HG03521 (cell line): Measurements from ENCODE around the gene TDRD9.
"Not testable (repeated sequence)": the region's sequence is repeated elsewhere in the genome, so short reads cannot be mapped to it uniquely, and the experiment has no call there.

Source experiments
- ATAC-seq: cut with Tn5 transposase; IDR thresholded peaks from one replicate; pipeline ENCODE4 v1.9.1; 2021; ENCODE audit warnings: mild to moderate bottlenecking, moderate library complexity; ENCODE audit not compliant: unreplicated experiment

The TDRD9 gene, protein sequence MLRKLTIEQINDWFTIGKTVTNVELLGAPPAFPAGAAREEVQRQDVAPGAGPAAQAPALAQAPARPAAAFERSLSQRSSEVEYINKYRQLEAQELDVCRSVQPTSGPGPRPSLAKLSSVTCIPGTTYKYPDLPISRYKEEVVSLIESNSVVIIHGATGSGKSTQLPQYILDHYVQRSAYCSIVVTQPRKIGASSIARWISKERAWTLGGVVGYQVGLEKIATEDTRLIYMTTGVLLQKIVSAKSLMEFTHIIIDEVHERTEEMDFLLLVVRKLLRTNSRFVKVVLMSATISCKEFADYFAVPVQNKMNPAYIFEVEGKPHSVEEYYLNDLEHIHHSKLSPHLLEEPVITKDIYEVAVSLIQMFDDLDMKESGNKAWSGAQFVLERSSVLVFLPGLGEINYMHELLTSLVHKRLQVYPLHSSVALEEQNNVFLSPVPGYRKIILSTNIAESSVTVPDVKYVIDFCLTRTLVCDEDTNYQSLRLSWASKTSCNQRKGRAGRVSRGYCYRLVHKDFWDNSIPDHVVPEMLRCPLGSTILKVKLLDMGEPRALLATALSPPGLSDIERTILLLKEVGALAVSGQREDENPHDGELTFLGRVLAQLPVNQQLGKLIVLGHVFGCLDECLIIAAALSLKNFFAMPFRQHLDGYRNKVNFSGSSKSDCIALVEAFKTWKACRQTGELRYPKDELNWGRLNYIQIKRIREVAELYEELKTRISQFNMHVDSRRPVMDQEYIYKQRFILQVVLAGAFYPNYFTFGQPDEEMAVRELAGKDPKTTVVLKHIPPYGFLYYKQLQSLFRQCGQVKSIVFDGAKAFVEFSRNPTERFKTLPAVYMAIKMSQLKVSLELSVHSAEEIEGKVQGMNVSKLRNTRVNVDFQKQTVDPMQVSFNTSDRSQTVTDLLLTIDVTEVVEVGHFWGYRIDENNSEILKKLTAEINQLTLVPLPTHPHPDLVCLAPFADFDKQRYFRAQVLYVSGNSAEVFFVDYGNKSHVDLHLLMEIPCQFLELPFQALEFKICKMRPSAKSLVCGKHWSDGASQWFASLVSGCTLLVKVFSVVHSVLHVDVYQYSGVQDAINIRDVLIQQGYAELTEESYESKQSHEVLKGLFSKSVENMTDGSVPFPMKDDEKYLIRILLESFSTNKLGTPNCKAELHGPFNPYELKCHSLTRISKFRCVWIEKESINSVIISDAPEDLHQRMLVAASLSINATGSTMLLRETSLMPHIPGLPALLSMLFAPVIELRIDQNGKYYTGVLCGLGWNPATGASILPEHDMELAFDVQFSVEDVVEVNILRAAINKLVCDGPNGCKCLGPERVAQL (N-terminal part only)

DNA sequence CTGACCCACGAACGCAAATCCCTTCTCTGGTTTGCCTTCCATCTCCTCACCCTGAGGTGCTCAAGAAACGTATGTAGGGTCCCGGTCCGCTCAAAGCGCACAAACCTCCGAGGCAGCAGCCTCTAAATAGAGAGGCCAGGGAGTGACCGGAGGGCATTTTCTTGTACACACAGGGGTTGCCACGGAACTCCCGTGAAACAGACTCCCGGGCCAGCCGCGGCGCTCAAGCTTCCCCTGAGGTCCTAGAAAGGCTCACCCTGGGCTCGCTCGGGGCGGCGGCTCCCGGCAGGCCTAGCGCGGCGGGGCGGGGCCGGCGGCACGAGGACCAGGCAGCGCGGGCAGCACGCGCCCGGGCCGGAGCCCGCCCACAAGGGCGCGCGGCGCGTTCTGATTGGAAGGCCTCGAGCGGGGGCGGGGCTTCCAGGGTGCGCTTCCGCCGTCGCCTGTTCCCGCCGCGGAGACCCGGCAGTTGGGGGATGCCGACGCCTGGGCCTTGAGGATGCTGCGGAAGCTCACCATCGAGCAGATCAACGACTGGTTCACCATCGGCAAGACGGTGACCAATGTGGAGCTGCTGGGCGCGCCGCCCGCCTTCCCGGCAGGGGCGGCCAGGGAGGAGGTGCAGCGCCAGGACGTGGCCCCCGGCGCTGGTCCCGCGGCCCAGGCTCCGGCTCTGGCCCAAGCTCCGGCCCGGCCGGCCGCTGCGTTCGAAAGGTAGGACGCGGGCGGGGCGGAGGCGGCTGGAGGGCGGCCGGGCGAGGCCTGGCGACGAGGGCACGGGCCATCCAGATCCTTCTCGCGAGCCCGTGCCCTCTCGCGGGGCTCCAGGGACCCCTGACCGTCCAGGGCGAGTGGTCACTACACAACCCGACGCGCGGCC, at the start of gene TDRD9:
Gene TDRD9 (plus strand): TSS at position 446 of the 880 bp plus-strand sequence. CDS start 54 bp downstream, at position 500.
- no peak for ATAC-seq

DNA sequence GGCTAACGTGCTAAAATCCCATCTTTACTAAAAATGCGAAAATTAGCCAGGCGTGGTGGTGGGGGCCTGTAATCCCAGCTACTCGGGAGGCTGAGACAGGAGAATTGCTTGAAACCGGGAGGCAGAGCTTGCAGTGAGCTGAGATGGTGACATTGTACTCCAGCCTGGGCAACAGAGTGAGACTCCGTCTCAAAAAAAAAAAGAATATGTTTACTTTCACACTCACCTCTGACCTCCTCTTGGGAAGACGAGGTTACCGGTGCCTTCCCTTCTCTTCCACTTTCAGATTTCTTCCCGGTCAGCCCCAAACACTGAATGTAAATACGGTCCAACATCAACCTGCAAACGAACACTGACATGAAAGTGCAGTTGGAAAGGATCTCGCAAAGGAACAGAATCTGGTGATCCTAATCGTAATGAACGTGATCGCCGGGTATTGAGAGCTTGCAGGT, 49.1 kb upstream of the TDRD9 start:
- ATAC-seq, result no peak

DNA sequence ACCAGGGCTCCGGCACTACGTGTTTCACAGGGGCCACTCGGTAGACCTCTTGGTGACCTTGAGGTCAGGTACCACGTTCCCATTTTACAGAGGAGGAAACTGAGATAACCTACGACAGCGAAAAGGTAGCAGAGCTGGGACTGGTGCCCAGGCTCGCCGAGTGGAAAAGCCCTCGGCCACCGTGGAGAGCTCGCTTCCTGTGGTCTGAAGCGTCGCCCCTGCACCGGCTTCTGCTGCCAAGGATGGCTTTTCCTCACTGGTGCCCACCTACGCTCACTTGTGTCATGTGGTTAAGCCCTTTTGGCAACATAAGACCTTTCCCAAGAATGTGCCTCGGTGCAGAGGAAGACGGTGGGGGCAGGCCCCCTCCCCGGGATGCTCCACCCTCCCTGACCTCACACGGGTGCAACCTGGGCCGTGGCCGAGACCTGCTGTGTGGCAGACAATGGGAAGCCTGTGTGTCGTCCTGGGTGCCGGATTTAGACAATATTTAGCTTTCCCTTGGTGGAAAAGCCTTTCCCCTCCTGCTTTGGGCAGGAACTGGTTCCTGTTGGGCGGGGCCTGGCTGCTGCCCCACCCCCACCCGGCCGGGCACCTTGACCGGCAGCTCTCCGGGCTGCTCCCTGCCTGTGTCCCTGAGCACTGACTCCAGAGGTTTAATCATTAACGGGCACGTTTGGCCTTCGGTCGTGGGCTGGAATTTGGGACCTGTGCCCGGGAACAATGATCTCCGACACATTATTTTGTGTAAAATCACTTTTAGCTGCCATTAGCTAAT, 48.5 kb upstream of the TDRD9 start:
- no peak for ATAC-seq

DNA sequence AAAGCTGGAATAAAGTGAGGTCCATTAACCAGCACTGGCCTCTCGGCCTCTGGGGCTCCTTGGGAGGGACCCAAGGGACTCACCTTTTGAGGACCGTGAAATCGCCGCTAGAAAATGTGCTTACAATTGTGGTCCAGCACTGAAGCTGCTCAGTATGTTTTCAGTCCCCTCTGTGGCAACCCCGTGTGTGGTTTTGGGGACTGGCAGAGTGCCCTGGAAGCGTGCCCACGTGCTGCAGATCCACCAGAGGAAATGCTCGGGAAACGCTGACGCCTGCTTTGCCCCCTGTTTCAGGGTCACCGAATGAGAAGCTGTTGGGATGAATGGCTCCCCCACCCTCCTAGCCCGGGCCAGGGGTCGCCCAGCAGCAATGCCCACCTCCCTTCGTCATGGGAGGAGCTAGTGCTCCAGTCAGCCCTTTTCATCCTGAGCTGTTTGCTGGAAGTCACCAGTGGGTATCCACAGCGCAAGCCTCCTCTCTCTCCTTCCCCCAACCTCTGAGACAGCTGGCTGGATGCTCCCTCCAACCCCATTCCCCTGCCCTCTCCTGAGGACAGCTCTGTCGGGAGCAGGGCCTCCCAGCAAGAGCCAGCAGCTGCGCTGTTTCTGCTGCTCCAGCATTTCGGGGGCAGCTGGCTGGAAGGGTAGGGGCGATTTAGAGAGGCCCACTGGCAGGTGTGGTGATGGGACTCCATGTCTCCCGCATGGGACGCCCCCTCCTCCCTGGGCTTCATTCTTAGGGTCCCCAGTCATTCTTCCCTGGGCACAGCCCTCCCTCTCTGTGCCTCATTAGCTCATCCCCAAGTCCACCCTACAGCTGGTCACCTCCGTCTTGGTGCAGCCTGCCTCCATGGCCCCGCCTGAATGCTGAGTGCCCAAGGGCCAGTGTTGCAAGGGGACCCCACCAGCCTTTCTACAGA, 47.6 kb upstream of the TDRD9 start:
- no peak for ATAC-seq

DNA sequence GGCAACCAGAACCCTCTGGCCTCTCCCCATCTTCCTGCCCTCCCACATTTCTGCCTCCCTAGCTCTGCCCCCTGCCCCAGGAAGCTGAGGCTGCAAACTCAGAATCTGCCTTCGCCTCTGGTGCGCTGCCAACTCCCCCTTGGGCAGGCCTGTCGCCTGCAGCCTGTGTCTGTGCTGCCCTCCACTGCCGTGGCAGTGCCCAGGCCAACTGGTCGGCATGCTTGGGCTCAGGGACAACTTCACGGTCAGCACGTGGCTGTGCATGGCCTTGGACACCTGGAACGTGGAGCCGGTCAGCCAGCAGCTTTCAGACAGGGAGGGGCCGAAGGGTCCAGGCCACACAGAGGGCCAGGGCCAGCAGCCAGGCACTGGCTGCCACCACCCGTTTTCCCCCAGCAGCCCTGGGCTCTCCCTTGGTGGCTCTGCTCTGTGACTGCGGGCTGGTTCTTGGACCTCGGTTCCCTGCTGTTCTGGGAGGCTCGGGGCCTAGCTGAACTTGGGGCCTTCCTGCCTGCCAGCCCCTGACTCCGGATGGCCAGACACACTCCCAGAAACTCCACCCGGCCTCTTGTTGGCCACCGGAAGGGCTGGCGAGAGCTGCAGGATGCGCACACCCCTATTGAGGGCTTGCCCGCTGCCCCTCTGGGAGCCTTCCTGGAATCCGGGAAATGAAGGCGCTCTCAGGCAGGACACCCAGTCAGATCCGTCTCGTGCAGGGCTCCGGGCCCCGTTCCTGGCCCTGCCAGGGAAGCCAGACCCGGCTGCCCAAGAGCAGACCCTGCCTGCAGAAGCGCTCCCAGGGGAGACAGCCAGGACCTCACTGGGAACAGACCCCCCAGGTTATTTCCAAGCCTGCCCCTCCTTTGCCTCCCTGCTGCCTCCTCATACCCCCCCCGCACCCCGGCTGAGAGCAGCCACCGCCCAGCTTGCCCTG, 46.7 kb upstream of the TDRD9 start:
- no peak for ATAC-seq

DNA sequence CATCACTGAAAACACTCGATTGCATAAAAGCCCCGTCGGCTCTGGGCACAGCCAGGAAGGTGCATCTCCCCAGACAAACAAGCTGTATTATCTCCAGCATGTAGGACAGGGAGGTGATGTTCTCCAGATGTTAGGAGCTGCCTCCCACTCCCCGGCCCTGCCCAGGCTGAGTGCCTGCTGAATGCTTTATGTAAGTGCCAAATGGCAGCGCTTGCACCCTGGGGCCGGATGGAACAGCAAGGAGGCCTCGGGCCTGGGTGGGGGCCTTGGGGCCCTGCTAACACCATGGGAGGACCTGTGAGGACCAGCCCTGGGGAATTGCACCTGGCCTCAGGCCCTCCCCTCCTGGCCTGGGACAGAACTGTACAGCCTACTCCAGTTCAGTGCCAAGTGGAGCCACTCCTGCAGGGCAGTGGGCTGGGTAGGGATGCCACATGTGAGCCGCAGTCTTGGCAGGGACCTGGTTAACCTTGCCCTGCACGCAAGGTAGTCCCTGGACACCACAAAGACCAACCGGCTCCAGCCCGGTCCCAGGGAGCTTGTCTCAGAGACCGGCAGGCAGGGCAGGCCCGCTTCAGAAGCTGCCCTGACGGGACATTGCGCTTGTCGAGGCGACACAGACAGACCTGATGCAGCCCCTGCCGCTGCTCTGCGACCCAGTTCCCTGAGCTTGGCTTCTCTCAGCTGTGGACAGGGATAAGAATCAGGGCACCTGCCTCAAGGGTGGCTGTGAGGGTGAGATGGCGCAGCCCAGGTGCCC, 45.6 kb upstream of the TDRD9 start:
- ATAC-seq, result no peak

DNA sequence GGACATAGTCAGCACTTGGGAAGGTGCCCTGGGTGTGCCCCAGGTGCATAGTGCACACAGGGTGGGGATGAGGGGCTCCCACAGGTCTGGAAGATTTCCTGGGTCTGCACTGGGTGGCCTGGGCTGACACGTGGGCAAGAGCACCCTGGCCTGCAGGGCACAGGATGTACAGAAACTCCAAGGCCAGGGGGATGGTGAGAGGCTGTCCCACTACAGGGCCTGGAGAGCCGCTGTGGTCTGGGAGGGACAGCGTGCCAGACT, 45.1 kb upstream of the TDRD9 start:
- no peak for ATAC-seq

DNA sequence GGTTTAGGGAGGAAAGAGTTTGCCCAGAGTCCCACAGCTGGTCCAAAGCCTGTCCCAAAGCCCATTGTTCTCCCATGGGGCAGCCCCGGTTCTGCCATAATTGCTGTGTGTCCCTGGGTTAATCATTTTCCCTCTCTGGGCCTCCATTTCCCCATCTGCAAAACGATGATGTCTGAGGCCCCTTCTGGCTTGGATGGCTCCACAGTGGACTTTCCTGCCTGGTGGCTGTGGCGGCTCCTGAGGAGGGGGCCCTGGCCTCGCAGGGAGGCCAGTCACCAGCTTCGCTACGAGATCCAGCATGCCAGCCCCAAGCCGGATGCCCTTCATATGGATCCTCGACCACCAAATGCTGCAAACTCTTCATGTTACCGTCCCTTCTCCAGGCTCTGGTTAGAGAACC, 43.4 kb upstream of the TDRD9 start:
- no peak for ATAC-seq

DNA sequence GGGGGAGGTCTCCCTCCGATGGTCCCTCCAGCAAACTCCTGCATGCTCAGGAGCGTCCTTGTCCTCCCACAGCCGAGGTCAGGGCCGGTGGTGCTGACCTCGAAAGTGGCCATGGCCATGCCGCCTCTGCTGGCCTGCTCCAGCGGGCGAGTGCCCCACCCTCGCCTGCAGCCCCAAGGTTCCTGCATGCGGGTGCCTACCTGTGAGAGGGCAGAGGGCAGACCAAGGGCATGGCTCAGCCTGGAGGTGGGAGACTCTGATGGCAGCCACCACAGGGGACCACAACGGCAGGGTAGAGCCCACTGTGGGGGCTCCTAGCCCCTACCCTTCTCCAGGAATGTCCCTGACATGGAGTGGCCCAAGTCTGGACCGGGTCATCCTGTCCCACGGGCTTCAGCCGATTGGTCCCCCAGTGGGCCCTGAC, 42.7 kb upstream of the TDRD9 start:
- no peak for ATAC-seq

DNA sequence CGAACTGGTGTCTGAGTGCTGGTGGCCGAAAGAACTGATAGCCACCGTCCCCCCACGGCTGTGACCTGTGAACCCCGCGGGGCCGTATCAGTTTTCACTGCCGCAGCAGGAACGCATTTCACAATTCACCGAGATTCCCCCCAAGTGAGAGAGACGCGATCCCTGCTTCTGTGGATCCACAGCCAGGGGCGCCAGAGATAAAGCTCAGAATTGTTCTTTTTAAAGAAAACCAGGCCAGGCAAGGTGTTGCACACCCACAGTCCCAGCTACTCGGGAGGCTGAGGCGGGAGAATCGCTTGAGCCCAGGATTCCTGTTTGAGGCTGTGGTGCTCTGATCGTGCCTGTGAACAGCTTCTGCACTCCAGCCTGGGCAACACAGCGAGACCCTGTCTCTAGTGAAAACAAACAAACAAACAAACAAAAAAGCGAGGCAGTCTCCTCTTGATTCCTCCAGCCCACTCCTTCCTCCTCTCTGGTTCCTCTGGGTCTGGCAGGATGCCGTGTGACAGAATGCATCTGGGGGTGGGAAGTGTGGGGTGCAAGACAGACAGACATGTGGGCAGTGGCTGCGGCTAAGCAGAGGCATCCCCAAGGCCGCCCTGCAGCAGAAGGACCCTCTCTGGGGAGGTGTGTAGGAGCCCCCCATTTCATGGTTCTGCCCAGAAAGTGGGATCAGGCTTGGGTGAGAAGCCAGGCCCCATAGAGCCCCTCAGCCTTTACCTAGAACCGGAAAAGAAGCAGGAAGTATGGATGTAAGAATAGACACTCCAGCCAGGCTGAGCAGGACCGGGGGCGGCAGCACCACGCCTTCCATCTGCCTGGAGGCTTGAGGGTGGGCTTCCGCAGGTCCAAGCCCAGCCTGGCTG, 41.7 kb upstream of the TDRD9 start:
- ATAC-seq, result no peak

DNA sequence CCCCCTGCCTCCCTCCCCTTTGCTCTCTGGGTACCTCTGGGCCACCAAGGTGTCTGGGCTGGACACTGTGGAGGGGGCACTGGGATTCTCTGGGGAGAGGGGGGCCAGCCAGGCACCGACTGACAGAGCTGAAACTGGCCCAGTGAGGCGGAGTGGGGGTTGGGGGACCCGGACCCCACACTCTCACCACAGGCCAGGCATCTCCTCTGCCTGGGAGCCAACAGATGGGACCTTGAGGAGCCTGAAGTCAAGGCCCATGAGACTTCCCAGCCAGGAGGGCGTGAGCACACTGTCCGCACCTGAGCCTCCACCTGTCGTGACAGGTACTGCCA, 41.1 kb upstream of the TDRD9 start:
- ATAC-seq, result no peak

DNA sequence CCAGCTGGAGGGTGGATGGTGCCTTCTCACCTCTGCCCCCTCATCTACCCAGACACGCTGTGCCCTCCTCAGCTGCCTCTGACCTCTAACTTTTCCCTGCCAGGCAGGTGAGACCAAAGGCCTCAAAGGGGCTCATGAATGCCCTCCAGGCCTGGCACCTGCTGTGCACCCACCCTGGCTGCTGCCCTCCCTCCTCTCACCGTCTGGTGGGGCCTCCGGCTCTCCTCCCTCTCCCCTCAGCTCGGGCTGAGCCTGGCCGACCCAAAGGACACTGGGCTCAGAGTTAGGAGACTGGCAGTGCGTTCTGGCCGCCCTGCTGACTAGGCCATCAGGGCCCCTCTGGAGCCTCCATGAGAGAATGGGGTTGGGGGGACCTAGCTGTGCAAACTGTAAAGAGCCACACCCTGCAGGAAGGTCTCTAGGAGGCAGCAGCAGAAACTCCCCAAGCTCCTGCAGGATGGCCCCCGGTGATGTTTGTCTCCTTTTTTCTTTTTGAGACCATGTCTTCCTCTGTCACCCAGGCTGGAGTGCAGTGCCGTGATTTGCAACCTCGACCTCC, 40.6 kb upstream of the TDRD9 start:
- ATAC-seq, result no peak

DNA sequence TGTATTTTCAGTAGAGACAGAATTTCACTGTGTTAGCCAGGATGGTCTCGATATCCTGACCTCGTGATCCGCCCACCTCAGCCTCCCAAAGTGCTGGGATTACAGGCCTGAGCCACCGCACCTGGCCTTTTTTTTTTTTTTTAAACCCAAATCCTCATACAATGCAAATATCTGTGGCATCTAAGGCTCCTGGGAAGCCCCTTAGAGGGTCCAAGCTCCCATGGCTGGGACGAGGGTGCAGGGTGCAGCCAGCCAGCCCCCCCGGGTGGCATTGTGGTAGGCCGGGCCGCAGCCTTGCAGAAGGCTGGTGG, 39.3 kb upstream of the TDRD9 start:
- ATAC-seq, result not testable (repeated sequence)

DNA sequence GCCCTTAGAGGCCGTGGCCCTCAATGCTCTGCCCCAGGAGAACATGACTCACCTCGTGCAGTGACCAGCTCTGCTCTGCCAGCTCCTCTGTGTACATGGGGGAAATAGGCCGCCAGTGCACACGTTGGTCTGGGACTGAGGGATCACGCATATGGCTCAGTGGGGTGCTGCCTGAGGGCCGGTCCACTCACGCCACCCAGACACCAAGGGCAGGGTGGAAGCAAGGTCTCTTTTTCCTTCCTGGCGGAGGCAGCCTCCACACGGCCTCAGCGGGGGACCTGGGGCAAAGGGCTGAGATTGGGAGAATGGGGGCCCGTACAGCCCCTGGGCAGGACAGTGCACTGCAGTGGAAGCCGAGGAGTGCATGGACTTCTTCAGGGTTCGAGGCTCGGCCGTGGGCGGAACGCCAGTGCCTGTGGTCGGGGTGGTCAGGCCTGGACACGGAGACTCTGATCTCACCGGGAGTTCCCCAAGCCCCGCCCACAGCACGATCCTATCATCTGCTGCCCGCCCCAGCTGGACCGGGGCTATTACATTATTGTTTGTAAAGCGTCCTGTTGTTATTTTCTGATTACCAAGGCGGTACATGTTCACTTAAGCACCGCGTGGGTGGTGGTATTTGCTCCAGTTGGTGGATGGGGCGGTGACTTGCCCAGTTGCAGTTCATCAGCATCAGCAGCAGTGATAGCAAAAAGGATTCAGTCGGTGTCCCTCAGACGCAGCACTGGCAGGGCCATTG, 38.8 kb upstream of the TDRD9 start:
- no peak for ATAC-seq

DNA sequence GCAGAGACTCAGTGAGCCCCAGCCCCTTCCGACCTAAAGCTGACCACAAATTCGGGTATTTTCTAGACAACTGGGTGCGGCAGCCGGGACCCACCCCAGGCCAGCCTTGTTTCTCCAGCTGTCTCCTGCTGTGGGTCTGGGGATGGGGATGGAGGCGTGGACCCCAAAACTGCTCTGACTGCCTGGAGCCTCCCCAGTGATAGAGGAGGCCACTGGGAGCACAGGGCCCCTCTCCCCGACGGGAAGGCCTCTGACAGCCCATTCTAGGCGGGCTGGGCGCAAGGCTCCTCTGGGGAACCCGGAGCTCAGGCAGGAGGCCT, 38.2 kb upstream of the TDRD9 start:
- no peak for ATAC-seq
